Lower lobe of right lung (tissue), 2 donors: ENCODE measurements around the gene LRRC28. TPM values are rescaled to one million over a fixed set of nuclear protein-coding genes. Genes with fewer than 3 reads are reported as not detected.

Experiments
- ATAC-seq, 2 donors: fragments of 200-7000 bp; cut with Tn5 transposase; one replicate each; pipeline ENCODE4 v1.9.1; 2020 to 2022; ENCODE audit warnings: mild to moderate bottlenecking in 2 of 2, moderate library complexity in 2 of 2
- DNase-seq: peaks from one replicate; pipeline ENCODE4 v3.0.0-alpha.2; 2020
- H3K27ac ChIP-seq: fragments of 200-600 bp; one replicate; pipeline ENCODE4 v1.8.0; 2022
- H3K27me3 ChIP-seq: fragments of 200-600 bp; one replicate; pipeline ENCODE4 v1.8.0; 2022; ENCODE audit warnings: low read depth
- H3K36me3 ChIP-seq: fragments of 200-600 bp; one replicate; pipeline ENCODE4 v1.8.0; 2022; ENCODE audit warnings: mild to moderate bottlenecking
- H3K4me1 ChIP-seq: fragments of 200-600 bp; one replicate; pipeline ENCODE4 v1.8.0; 2022
- H3K4me3 ChIP-seq: fragments of 200-600 bp; one replicate; pipeline ENCODE4 v1.8.0; 2022; ENCODE audit warnings: mild to moderate bottlenecking
- H3K9me3 ChIP-seq: fragments of 200-600 bp; one replicate; pipeline ENCODE4 v1.8.0; 2022
- intact Hi-C: fragments of 100-400 bp; cut with DNase I; formaldehyde crosslinking; loops from one replicate; pipeline ENCODE4 v1.11.0; 2022
- total RNA-seq: library from RNA; stranded (reverse); fragmentation: NEBNext Ultra II Directional; extraction: Animal tissue kit (Norgen Biotek cat#: 25700); gene quantifications from one replicate; pipeline ENCODE4 v1.2.1, GENCODE V29; 2021
- TF ChIP-seq, protein P1 (sequence below): fragments of 200-600 bp; IDR thresholded peaks from one replicate; pipeline ENCODE4 v1.8.0; 2022; ENCODE audit warnings: antibody characterized with exemption, mild to moderate bottlenecking
- donor health status: DM: no; HTN: yes; CAD: no; lungs with severe emphysema.

The LRRC28 gene
- total RNA-seq, 1 donor from 2014 or later = 23.8 TPM

DNA sequence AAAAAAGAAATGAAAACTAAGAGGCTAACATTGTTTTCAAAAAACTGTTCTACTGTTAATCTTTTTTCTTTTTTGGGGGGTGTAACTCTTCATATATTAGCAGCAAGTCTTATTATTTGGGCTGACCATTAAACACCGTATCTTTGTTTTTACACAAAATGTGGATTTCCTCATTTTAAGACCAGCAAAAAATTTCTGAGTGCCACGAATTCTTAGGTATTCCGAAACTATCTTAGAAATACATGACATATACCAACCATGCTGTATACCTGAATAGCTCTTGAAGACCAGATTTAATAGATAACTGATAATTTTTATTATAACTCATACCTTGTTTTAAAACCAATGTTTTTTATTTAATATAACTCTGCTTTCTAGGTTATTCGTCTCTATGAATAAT is 1.3 kb upstream of the LRRC28 start:
- H3K9me3 ChIP-seq = no peaks in the 10 kb centered on the region
- intact Hi-C loops = no loop called here

DNA sequence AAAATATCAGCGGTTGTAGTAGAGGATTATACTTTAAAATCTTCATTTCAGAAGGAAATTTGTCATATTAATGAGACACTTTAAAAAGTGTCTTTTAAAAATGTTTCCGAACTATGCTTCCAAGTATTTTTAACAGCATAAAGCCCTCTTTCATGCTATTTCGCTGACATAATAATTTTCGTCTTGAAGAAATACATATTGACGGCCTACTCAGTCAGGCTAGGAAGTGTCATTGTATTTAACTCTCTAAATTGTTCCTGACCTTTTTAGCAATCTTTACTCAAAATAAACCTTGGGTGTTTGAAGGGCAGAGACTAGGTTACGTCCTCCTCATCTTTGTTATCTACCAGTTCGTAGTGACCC is 806 bp upstream of the LRRC28 start:
- Histone ChIP-seq H3K9me3 (no peaks in the 10 kb centered on the region), H3K4me3 (peak overlapping the region; percentile 82), H3K27ac (peak overlapping the region; percentile 87), H3K36me3 (no peaks in the 10 kb centered on the region), H3K27me3 (no peaks in the 10 kb centered on the region), H3K4me1 (peaks cover 22% of the 10 kb centered on the region)
- ATAC-seq (no peak), DNase-seq (no peak)
- intact Hi-C loops = no loop called here
- TF ChIP-seq, protein P1, sequence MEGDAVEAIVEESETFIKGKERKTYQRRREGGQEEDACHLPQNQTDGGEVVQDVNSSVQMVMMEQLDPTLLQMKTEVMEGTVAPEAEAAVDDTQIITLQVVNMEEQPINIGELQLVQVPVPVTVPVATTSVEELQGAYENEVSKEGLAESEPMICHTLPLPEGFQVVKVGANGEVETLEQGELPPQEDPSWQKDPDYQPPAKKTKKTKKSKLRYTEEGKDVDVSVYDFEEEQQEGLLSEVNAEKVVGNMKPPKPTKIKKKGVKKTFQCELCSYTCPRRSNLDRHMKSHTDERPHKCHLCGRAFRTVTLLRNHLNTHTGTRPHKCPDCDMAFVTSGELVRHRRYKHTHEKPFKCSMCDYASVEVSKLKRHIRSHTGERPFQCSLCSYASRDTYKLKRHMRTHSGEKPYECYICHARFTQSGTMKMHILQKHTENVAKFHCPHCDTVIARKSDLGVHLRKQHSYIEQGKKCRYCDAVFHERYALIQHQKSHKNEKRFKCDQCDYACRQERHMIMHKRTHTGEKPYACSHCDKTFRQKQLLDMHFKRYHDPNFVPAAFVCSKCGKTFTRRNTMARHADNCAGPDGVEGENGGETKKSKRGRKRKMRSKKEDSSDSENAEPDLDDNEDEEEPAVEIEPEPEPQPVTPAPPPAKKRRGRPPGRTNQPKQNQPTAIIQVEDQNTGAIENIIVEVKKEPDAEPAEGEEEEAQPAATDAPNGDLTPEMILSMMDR = no peak

More for the DNA sequence above, 1.3 kb upstream of the LRRC28 start:
- TF ChIP-seq, protein P1 = no peak
- DNase-seq (no peak), ATAC-seq (no peak)
- peaks cover 22% of the 10 kb centered on the region for H3K4me1 ChIP-seq
- no peaks in the 10 kb centered on the region for H3K36me3 ChIP-seq
- no peaks in the 10 kb centered on the region for H3K27me3 ChIP-seq
- peak overlapping the region; percentile 82 for H3K4me3 ChIP-seq
- peak overlapping the region; percentile 70 for H3K27ac ChIP-seq

DNA sequence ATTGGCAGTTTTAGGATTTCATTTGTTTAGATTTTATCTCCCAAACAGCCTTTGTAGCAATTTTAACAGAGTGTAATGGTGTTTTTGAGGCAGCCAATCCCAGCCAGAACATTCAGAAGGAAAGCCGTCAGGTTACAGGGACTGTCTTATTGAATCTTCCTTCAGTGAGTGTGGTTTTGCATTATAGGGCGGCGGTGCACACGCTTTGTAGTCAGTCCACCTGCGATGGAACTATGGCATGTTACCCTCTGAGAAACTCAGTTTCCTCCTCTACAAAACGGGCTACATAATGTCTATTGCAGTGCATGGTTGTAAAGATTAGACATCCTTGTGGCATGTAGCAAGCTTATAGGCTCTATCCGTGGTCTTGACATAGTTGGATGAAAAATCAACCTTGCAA is 1.0 kb downstream of the LRRC28 start:
- peak overlapping the region; percentile 82 for H3K4me3 ChIP-seq
- no peak for ATAC-seq
- H3K4me1 ChIP-seq = peaks cover 22% of the 10 kb centered on the region
- intact Hi-C loops = no loop called here
- peaks cover 7% of the 10 kb centered on the region for H3K36me3 ChIP-seq
- DNase-seq = no peak
- H3K9me3 ChIP-seq = no peaks in the 10 kb centered on the region
- no peaks in the 10 kb centered on the region for H3K27me3 ChIP-seq
- no peak overlapping the region for H3K27ac ChIP-seq
- TF ChIP-seq, protein P1 = no peak

DNA sequence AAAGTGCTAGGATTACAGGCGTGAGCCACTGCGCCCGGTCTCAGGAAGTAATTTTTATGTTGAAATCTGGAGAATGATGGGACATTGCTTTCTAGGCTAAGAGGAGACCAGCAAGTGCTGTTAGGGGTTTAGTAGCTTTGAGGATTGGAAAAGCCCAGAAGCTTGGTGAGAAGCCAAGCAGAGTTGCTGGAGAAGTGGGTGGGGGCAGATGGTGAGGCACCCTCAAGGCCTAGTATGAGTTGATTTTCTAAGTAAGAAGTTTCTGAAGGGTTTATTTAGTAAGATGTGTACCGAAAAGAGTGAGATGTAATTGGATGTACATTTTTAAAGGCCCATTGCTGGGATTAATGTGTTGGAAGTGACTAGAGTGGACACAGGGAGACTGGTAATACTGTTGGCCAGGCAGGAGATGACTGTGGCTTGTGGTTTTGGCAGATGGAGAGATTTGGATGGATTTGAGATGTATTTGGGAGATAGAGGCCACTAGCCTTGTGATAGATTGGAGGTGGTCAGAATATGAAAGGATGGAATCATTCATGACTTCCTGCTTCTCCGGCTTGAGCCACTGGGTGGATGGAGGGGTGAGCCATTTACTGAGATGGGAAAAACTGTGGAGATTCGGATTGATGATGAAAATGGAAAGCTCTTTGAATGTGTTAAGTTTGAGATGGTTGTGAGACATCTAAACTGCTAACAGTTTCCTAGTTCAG is 2.3 kb downstream of the LRRC28 start:
- Histone ChIP-seq H3K9me3 (no peaks in the 10 kb centered on the region), H3K4me3 (no peak overlapping the region), H3K27me3 (no peaks in the 10 kb centered on the region), H3K4me1 (peaks cover 15% of the 10 kb centered on the region), H3K27ac (no peak overlapping the region), H3K36me3 (peaks cover 7% of the 10 kb centered on the region)
- TF ChIP-seq, protein P1 = no peak
- no peak for ATAC-seq
- no peak for DNase-seq
- intact Hi-C loops = no loop called here

DNA sequence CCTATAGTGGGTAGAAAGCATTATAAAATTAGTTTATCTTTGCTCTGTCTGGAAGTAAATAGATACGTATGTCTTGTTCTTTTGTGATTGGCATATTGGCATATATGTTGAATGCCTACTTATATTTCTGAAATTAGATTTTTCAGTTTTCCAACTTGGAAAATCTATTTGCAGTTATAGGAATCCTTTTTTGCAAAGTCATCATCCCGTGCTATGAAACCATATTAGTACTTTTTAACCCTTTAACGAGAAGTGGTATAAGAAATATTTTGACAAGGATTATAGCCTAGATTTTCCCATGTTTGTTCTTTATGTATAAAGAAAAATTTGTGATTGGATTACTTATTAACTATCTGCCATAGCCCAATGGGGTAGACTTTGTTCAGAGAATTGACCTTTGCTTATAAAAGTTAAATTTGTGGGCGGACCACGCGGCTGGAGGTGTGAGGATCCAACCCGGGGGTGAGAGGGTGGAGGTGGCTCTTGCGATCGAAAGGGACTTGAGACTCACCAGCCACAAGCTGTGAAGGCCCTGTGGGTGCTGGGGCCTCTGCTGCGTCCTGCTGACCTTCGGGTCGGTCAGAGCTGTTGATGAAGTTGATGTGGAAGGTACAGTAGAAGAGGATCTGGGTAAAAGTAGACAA is 5.9 kb downstream of the LRRC28 start:
- DNase-seq (no peak), ATAC-seq (no peak)
- peaks cover 14% of the 10 kb centered on the region for H3K36me3 ChIP-seq
- H3K4me3 ChIP-seq = no peak overlapping the region
- H3K9me3 ChIP-seq = no peaks in the 10 kb centered on the region
- no peaks in the 10 kb centered on the region for H3K27me3 ChIP-seq
- no peak overlapping the region for H3K27ac ChIP-seq
- TF ChIP-seq, protein P1 = no peak
- intact Hi-C loops = no loop called here
- peaks cover 6% of the 10 kb centered on the region for H3K4me1 ChIP-seq
